ENCODE results near the gene UBXN2A. TPM values are rescaled to one million over a fixed set of nuclear protein-coding genes. Genes with fewer than 3 reads are reported as not detected.

UBXN2A gene
- total and polyA plus RNA-seq, 10 donors, result 4.3 to 12.4 (median 8.5) TPM

GRCh38 chr2:23903034-23903433, 37.2 kb upstream of the UBXN2A start:
- Histone ChIP-seq H3K9me3 (peaks cover 0 to 3% (median 0%) of the 10 kb centered on the region in 8 donors), H3K36me3 (no peaks in the 10 kb centered on the region), H3K27me3 (replicated peaks in 1 of 7) (no peaks in the 10 kb centered on the region), H3K4me3 (no peak overlapping the region), H3K4me1 (peaks cover 0 to 55% (median 9%) of the 10 kb centered on the region in 6 donors), H3K27ac (no peak overlapping the region)
- TF ChIP-seq POLR2AphosphoS5 (IDR thresholded peaks at IDR 0.05) (no peak), CTCF (IDR thresholded peaks at IDR 0.05 in 8 of 11, conservative IDR thresholded peaks at IDR 0.05 in 3 of 11) (no peak), POLR2A (IDR thresholded peaks at IDR 0.05) (no peak)
- WGBS, 5 donors, result 91 to 96% (median 94%) methylated on average over 2 of the region's 2 CpGs
- no peak for DNase-seq
- intact Hi-C loops (cut with DNase I; ENCODE audit: low total_unique reads), result no loop called here

GRCh38 chr2:23904215-23904614, 36.0 kb upstream of the UBXN2A start:
- no peaks in the 10 kb centered on the region for H3K36me3 ChIP-seq
- intact Hi-C loops (cut with DNase I; ENCODE audit: low total_unique reads), result no loop called here
- peaks cover 0 to 55% (median 9%) of the 10 kb centered on the region in 6 donors for H3K4me1 ChIP-seq
- WGBS, 5 donors, result 88 to 93% (median 92%) methylated on average over 1 of the region's 1 CpG
- no peak overlapping the region for H3K4me3 ChIP-seq
- TF ChIP-seq POLR2AphosphoS5 (IDR thresholded peaks at IDR 0.05), result no peak
- TF ChIP-seq POLR2A (IDR thresholded peaks at IDR 0.05), result no peak
- TF ChIP-seq CTCF (IDR thresholded peaks at IDR 0.05 in 8 of 11, conservative IDR thresholded peaks at IDR 0.05 in 3 of 11), result no peak
- H3K27me3 ChIP-seq (replicated peaks in 1 of 7), result no peaks in the 10 kb centered on the region
- no peaks in the 10 kb centered on the region for H3K9me3 ChIP-seq
- H3K27ac ChIP-seq, result no peak overlapping the region
- DNase-seq, result no peak

- TF ChIP-seq POLR2A (IDR thresholded peaks at IDR 0.05) (no peak), POLR2AphosphoS5 (IDR thresholded peaks at IDR 0.05) (no peak), CTCF (IDR thresholded peaks at IDR 0.05 in 8 of 11, conservative IDR thresholded peaks at IDR 0.05 in 3 of 11) (no peak)
- Histone ChIP-seq H3K9me3 (no peaks in the 10 kb centered on the region), H3K4me1 (peaks cover 0 to 55% (median 9%) of the 10 kb centered on the region in 6 donors), H3K4me3 (no peak overlapping the region), H3K27ac (no peak overlapping the region), H3K36me3 (no peaks in the 10 kb centered on the region), H3K27me3 (replicated peaks in 1 of 7) (no peaks in the 10 kb centered on the region)
- no peak for DNase-seq
- intact Hi-C loops (cut with DNase I; ENCODE audit: low total_unique reads), result no loop called here
- 88 to 97% (median 93%) methylated on average over 2 of the region's 2 CpGs for WGBS, 5 donors
These were observed 35.6 kb upstream of the UBXN2A start for GRCh38 chr2:23904692-23905091.

- Histone ChIP-seq H3K27ac (no peak overlapping the region), H3K4me3 (no peak overlapping the region), H3K36me3 (no peaks in the 10 kb centered on the region), H3K4me1 (peaks cover 0 to 54% (median 9%) of the 10 kb centered on the region in 6 donors), H3K9me3 (no peaks in the 10 kb centered on the region), H3K27me3 (replicated peaks in 1 of 7) (no peaks in the 10 kb centered on the region)
- no peak for DNase-seq
- intact Hi-C loops (cut with DNase I; ENCODE audit: low total_unique reads), result no loop called here
- 30 to 72% (median 47%) methylated on average over 2 of the region's 2 CpGs for WGBS, 5 donors
- TF ChIP-seq POLR2AphosphoS5 (IDR thresholded peaks at IDR 0.05) (no peak), CTCF (IDR thresholded peaks at IDR 0.05 in 8 of 11, conservative IDR thresholded peaks at IDR 0.05 in 3 of 11) (no peak), POLR2A (IDR thresholded peaks at IDR 0.05) (no peak)
These were observed 35.1 kb upstream of the UBXN2A start for GRCh38 chr2:23905155-23905554.
